Smooth muscle cell (in vitro differentiated cells): ENCODE results near the gene DNM2. TPM values are rescaled to one million over a fixed set of nuclear protein-coding genes. Genes with fewer than 3 reads are reported as not detected.

Experiments
- DNase-seq: peaks from one replicate; lab custom pipeline; 2025; ENCODE audit not compliant: unreplicated experiment; lab: John Stamatoyannopoulos, UW
- H2AFZ ChIP-seq: fragments of 200-600 bp; sonication (generic); 2 replicates; pipeline ENCODE4 v1.6.0; 2016; ENCODE audit warnings: antibody characterized with exemption, low read depth, mild to moderate bottlenecking
- H3F3A ChIP-seq: fragments of 200-600 bp; sonication (generic); 2 replicates; pipeline ENCODE4 v1.6.0; 2017; ENCODE audit warnings: antibody characterized with exemption, low read depth
- H3K27ac ChIP-seq: fragments of 200-600 bp; sonication (generic); 2 replicates; pipeline ENCODE4 v1.5.1; 2016; ENCODE audit warnings: low read depth, mild to moderate bottlenecking
- H3K27me3 ChIP-seq: fragments of 200-600 bp; sonication (generic); 2 replicates; pipeline ENCODE4 v1.6.1; 2016; ENCODE audit warnings: low read depth, mild to moderate bottlenecking
- H3K36me3 ChIP-seq: fragments of 200-600 bp; sonication (generic); 2 replicates; pipeline ENCODE4 v1.5.1; 2016; ENCODE audit warnings: low read depth
- H3K4me1 ChIP-seq: fragments of 200-600 bp; sonication (generic); 2 replicates; pipeline ENCODE4 v1.5.1; 2016; ENCODE audit warnings: low read depth
- H3K4me2 ChIP-seq: fragments of 200-600 bp; sonication (generic); 2 replicates; pipeline ENCODE4 v1.6.0; 2016; ENCODE audit warnings: mild to moderate bottlenecking
- H3K4me3 ChIP-seq: fragments of 200-600 bp; sonication (generic); 2 replicates; pipeline ENCODE4 v1.5.1; 2016; ENCODE audit warnings: mild to moderate bottlenecking
- H3K79me2 ChIP-seq: fragments of 200-600 bp; sonication (generic); 2 replicates; pipeline ENCODE4 v1.6.0; 2016; ENCODE audit warnings: low read depth, mild to moderate bottlenecking
- H3K9ac ChIP-seq: fragments of 200-600 bp; sonication (generic); 2 replicates; pipeline ENCODE4 v1.6.0; 2016; ENCODE audit warnings: low read depth
- H3K9me3 ChIP-seq: fragments of 200-600 bp; sonication (generic); replicated peaks from 2 replicates; pipeline ENCODE4 v1.5.1; 2016; ENCODE audit warnings: low read depth
- H4K20me1 ChIP-seq: fragments of 200-600 bp; sonication (generic); 2 replicates; pipeline ENCODE4 v1.6.0; 2016; ENCODE audit warnings: low read depth
- WGBS: methylation state at CpG from one replicate; pipeline ENCODE4 v1.1.7; 2016; ENCODE audit warnings: low lambda C conversion rate; 5-methylcytosine and 5-hydroxymethylcytosine counted together
- polyA plus RNA-seq: library from polyadenylated mRNA; unstranded; fragments of >200 nt; fragmentation: Nextera tagmentation; extraction: Ambion mirVana; gene quantifications from 2 replicates; pipeline ENCODE4 v1.2.1, GENCODE V29; 2016
- total RNA-seq: library from RNA; depleted of rRNA; stranded (reverse); fragments of >200 nt; gene quantifications from 2 replicates; pipeline ENCODE4 v1.2.3, GENCODE V29; 2014
- TF ChIP-seq, protein P1 (sequence below): fragments of 200-600 bp; sonication (generic); IDR thresholded peaks from 2 replicates; pipeline ENCODE4 v1.5.1; 2017; ENCODE audit warnings: borderline replicate concordance, mild to moderate bottlenecking, antibody characterized with exemption; ENCODE audit not compliant: insufficient read depth, poor library complexity, severe bottlenecking

DNM2 gene
- total and polyA plus RNA-seq, 2 experiments from 2014 or later, result 65.1 to 93.2 TPM

DNA sequence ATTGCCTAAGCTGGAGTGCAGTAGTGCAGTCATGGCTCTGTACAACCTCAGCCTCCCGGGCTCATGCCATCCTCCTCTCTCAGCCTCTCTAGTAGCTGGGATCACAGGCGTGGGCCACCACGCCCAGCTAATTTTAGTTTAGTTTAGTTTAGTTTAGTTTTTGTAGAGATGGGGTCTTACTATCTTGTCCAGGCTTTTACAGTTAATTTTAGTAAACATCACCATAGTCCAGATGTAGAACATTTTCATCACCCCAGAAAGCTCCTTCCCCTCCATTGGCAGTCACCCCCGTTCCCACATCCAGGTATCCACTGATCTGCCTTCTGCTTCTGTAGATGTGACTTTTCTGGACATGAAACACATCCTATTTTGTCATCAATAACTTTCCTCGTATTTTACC is 41.1 kb downstream of the DNM2 start:
- Histone ChIP-seq H3K4me2 (no peak overlapping the region), H3K4me3 (no peak overlapping the region)
- 97% methylated on average over 5 of the region's 5 CpGs for WGBS

DNA sequence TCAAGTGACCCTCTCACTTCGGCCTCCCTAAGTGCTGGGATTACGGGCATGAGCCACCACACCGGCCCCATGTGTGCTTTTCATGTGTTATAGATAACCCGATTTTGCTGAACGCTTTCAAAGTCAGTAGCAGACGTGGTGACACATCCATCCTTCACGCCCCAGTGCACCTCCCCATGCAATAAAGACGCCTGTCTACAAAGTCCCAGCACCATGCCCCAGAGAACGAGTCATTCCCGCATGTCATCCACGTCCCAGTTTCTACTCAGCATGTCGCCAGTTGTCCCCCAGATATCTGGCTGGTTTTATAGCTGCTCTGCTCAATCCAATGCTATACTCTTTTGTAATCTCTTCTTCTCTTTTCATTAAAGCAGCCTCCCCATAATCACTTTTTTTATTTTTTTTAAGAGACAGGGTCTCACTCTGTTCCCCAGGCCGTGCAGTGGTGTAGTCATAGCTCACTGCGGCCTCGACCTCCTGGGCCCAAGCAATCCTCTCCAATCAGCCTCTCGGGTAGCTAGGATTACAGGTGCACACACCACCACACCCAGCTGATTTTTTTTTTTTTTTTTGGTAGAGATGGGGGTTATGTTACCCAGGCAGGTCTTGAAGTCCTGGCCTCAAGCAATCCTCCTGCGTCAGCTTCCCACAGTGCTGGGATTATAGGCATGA is 42.5 kb downstream of the DNM2 start:
- Histone ChIP-seq H3K36me3 (no peaks in the 10 kb centered on the region), H3K4me3 (no peak overlapping the region), H3F3A (no peaks in the 10 kb centered on the region), H3K4me2 (no peak overlapping the region), H3K27me3 (no peaks in the 10 kb centered on the region), H3K27ac (peak overlapping the region; percentile 63), H3K79me2 (peaks cover 39% of the 10 kb centered on the region), H2AFZ (no peak overlapping the region), H3K9me3 (no peaks in the 10 kb centered on the region), H4K20me1 (peaks cover 80% of the 10 kb centered on the region), H3K9ac (no peak overlapping the region), H3K4me1 (no peaks in the 10 kb centered on the region)
- TF ChIP-seq, protein P1, sequence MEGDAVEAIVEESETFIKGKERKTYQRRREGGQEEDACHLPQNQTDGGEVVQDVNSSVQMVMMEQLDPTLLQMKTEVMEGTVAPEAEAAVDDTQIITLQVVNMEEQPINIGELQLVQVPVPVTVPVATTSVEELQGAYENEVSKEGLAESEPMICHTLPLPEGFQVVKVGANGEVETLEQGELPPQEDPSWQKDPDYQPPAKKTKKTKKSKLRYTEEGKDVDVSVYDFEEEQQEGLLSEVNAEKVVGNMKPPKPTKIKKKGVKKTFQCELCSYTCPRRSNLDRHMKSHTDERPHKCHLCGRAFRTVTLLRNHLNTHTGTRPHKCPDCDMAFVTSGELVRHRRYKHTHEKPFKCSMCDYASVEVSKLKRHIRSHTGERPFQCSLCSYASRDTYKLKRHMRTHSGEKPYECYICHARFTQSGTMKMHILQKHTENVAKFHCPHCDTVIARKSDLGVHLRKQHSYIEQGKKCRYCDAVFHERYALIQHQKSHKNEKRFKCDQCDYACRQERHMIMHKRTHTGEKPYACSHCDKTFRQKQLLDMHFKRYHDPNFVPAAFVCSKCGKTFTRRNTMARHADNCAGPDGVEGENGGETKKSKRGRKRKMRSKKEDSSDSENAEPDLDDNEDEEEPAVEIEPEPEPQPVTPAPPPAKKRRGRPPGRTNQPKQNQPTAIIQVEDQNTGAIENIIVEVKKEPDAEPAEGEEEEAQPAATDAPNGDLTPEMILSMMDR, result no peak
- 43% methylated on average over 17 of the region's 17 CpGs for WGBS
- no peak for DNase-seq

More for the DNA sequence above, 41.1 kb downstream of the DNM2 start:
- Histone ChIP-seq H3K9ac (no peak overlapping the region), H3F3A (no peaks in the 10 kb centered on the region), H3K27ac (no peak overlapping the region), H3K27me3 (no peaks in the 10 kb centered on the region), H3K36me3 (no peaks in the 10 kb centered on the region), H3K9me3 (no peaks in the 10 kb centered on the region), H4K20me1 (peaks cover 80% of the 10 kb centered on the region), H2AFZ (no peak overlapping the region), H3K79me2 (peaks cover 29% of the 10 kb centered on the region), H3K4me1 (no peaks in the 10 kb centered on the region)
- no peak for DNase-seq
- TF ChIP-seq, protein P1, result no peak

DNA sequence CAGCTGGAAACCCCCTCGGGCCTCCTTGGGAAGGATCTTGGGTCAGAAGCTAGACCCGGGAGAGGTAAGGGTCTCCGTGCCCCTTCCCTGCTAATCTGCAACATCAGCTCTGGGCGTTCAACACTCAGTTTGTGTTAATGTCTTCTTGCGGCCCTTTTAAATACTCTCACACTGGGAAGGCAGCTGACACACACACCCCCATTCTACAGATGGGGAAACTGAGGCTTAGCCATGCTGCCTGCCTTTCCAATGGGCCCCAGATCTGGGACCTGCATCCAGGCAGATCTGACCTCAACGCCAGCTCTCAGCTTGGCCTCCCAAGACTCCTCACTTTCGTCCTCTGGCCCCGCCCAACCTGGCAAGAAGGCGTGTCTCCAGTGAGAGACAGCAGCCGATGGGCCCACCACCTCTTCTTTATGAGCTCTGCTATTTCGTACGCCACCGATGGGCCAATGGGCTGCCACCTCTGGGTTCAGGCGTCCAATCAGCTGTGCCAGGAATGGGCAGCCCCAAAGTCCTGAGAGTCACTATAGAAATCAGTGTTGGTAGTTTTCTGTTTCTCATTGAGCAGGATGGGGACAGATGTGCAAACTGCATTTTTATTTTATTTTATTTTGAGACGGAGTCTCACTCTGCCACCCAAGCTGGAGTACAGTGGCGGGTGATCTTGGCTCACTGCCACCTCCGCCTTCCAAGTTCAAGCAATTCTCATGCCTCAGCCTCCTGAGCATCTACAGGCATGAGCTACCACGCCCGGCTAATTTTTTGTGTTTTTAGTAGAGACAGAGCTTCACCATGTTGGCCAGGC is 43.8 kb downstream of the DNM2 start:
- no peaks in the 10 kb centered on the region for H3F3A ChIP-seq
- H3K4me3 ChIP-seq, result no peak overlapping the region
- no peaks in the 10 kb centered on the region for H3K4me1 ChIP-seq
- peaks cover 32% of the 10 kb centered on the region for H3K79me2 ChIP-seq
- H3K9ac ChIP-seq, result no peak overlapping the region
- WGBS, result 99% methylated on average over 19 of the region's 19 CpGs
- no peaks in the 10 kb centered on the region for H3K36me3 ChIP-seq
- no peak overlapping the region for H3K4me2 ChIP-seq
- H3K9me3 ChIP-seq, result no peaks in the 10 kb centered on the region
- TF ChIP-seq, protein P1, result no peak
- H3K27me3 ChIP-seq, result no peaks in the 10 kb centered on the region
- H4K20me1 ChIP-seq, result peaks cover 80% of the 10 kb centered on the region
- no peak for DNase-seq
- no peak overlapping the region for H3K27ac ChIP-seq
- no peak overlapping the region for H2AFZ ChIP-seq
